Suppressor macrophage treated with lipopolysaccharide for 1 hour (primary cell): ENCODE data around the gene MAML3.

Experiments
- DNase-seq, 3 donors: peaks; one replicate each; pipeline ENCODE4 v3.0.0-alpha.2; 2020 to 2022

MAML3 gene

GRCh38 chr4:139744232-139744631 lies 409.8 kb downstream of the MAML3 start:
- DNase-seq = no peak

GRCh38 chr4:139743027-139743426 lies 411.0 kb downstream of the MAML3 start:
- DNase-seq = no peak

GRCh38 chr4:139740531-139741041 lies 413.4 kb downstream of the MAML3 start:
- peak; percentile 81 to 87 (median 82) for DNase-seq

- peak in 1 of 3 donors; percentile 65 for DNase-seq
Observed at GRCh38 chr4:139740121-139740520, 413.9 kb downstream of the MAML3 start.

- no peak for DNase-seq
Observed at GRCh38 chr4:139738846-139739613, 415.0 kb downstream of the MAML3 start.

GRCh38 chr4:139736661-139737060 lies 417.3 kb downstream of the MAML3 start:
- DNase-seq = peak; percentile 33 to 49 (median 47)

- DNase-seq = peak; percentile 72 to 86 (median 83)
Observed at GRCh38 chr4:139736274-139736660, 417.7 kb downstream of the MAML3 start.

GRCh38 chr4:139735381-139736273 lies 418.4 kb downstream of the MAML3 start:
- peak; percentile 58 to 67 (median 60) for DNase-seq

- peak; percentile 89 to 95 (median 90) for DNase-seq
Observed at GRCh38 chr4:139734875-139735380, 419.1 kb downstream of the MAML3 start.

GRCh38 chr4:139734201-139734874 lies 419.6 kb downstream of the MAML3 start:
- DNase-seq = peak; percentile 87 to 97 (median 94)

GRCh38 chr4:139732991-139733570 lies 420.9 kb downstream of the MAML3 start:
- DNase-seq = no peak

- DNase-seq = no peak
Observed at GRCh38 chr4:139728840-139729239, 425.1 kb downstream of the MAML3 start.

- DNase-seq = no peak
Observed at GRCh38 chr4:139728146-139728545, 425.8 kb downstream of the MAML3 start.

- no peak for DNase-seq
Observed at GRCh38 chr4:139726615-139727014, 427.4 kb downstream of the MAML3 start.

GRCh38 chr4:139725236-139725635 lies 428.7 kb downstream of the MAML3 start:
- no peak for DNase-seq

GRCh38 chr4:139721789-139722188 lies 432.2 kb downstream of the MAML3 start:
- no peak for DNase-seq

GRCh38 chr4:139720806-139721205 lies 433.2 kb downstream of the MAML3 start:
- DNase-seq = peak in 1 of 3 donors; percentile 14

- DNase-seq = no peak
Observed at GRCh38 chr4:139719381-139720101, 434.4 kb downstream of the MAML3 start.

GRCh38 chr4:139718833-139719232 lies 435.2 kb downstream of the MAML3 start:
- DNase-seq = no peak

- no peak for DNase-seq
Observed at GRCh38 chr4:139718358-139718757, 435.6 kb downstream of the MAML3 start.

GRCh38 chr4:139715746-139716391 lies 438.1 kb downstream of the MAML3 start:
- DNase-seq = no peak
